Measurements from ENCODE around the gene CCDC126.

DNA sequence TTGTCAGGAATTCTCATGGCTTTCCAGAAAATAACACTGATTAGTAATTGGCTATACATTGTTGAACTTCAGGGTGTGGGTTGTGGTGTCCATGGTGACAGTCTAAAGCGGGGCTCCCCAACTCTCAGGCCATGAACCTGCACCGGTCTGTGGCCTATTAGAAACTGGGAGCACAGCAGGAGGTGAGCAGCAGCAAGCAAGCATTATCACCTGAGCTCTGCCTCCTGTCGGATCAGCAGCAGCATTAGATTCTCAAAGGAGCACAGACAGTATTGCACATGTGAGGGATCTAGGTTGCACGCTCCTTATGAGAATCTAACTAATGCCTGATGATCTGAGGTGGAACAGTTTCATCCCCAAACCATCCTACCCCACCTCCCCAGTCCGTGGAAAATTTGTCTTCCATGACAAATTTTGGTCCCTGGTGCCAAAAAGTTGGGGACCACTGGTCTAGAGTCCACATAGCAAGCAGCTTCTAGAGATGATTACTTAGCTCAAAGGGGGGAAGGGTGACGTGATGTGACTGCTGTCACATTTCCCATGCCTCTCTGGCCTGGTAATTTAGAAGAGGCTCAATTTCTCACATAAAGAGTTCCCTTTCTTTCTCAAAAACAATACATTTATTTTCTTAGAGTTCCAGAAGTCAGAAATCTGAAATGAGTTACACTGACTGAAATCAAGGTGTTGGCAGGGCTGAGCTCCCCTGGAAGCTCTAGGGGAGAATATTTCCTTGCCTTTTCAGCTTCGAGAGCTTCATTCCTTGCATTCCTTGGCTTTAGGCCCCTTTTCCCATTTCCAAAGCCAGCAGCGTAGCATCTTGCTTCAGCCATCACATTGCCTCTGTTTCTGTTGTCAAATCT is 65.2 kb downstream of the CCDC126 start:
- TF ChIP-seq EZH2 (IDR thresholded peaks at IDR 0.05) = no peak
- no peak for TF ChIP-seq POLR2AphosphoS5 (IDR thresholded peaks at IDR 0.05; ENCODE audit: borderline replicate concordance, low read depth, low read length)

All from SK-N-MC (cell line).